SK-N-SH (cell line): ENCODE results near the gene PTPN18. TPM values are rescaled to one million over a fixed set of nuclear protein-coding genes. Genes with fewer than 3 reads are reported as not detected.

ENCODE experiments used
- CTCF ChIA-PET: fragments of 300-600, 350-600 bp; formaldehyde crosslinking; extraction: SDS; loops from one replicate; lab custom pipeline; 2021; lab: Yijun Ruan, JAX
- POLR2A ChIA-PET: fragments of 350-600 bp; sonication (Branson Sonifier 250); formaldehyde crosslinking; extraction: SDS; loops from one replicate; lab custom pipeline; 2020; ENCODE audit warnings: antibody characterized with exemption, inconsistent platforms; lab: Yijun Ruan, JAX
- DNase-seq: peaks from one replicate; pipeline ENCODE4 v3.0.0; 2012
- H2AFZ ChIP-seq: fragments of 200-600 bp; sonication (generic); 2 replicates; pipeline ENCODE4 v1.8.1; 2016; ENCODE audit warnings: antibody characterized with exemption, mild to moderate bottlenecking, low read depth
- H3F3A ChIP-seq: fragments of 200-600 bp; sonication (generic); replicated peaks from 2 replicates; pipeline ENCODE3; 2016; ENCODE audit warnings: antibody characterized with exemption, mild to moderate bottlenecking; ENCODE audit not compliant: insufficient read depth
- H3K27ac ChIP-seq, 2 experiments: fragments of 200-500 bp in 1 of 2; fragments of 200-600 bp in 1 of 2; sonication (Bioruptor generic) in 1 of 2; sonication (generic), shearing (Covaris generic) in 1 of 2; 2 replicates each; pipeline versions ENCODE4 v1.5.1 to v1.6.1; 2014 to 2016; ENCODE audit warnings: low read depth in 2 of 2, inconsistent platforms in 1 of 2, low read length in 1 of 2, mild to moderate bottlenecking in 1 of 2, mixed read lengths in 1 of 2
- H3K27me3 ChIP-seq: fragments of 200-600 bp; sonication (generic), shearing (Covaris generic); 2 replicates; pipeline ENCODE4 v1.6.1; 2016; ENCODE audit warnings: mixed run types; ENCODE audit not compliant: insufficient read depth
- H3K36me3 ChIP-seq, 2 experiments: fragments of 200-500 bp in 1 of 2; fragments of 200-600 bp in 1 of 2; sonication (Bioruptor generic) in 1 of 2; sonication (generic) in 1 of 2; replicated peaks in 1 of 2; 2 replicates each; pipeline versions ENCODE3 to v1.5.1; 2014 to 2016; ENCODE audit warnings: low read length in 1 of 2, mild to moderate bottlenecking in 1 of 2; ENCODE audit not compliant: insufficient read depth in 2 of 2, control insufficient read depth in 1 of 2
- H3K4me1 ChIP-seq, 2 experiments: fragments of 200-500 bp in 1 of 2; fragments of 200-600 bp in 1 of 2; sonication (Bioruptor generic) in 1 of 2; sonication (generic), shearing (Covaris generic) in 1 of 2; 2 replicates each; pipeline versions ENCODE4 v1.5.1 to v1.6.1; 2014 to 2016; ENCODE audit warnings: low read depth in 1 of 2, low read length in 1 of 2, mixed run types in 1 of 2; ENCODE audit not compliant: insufficient read depth in 2 of 2, control insufficient read depth in 1 of 2
- H3K4me2 ChIP-seq: fragments of 200-600 bp; sonication (generic), shearing (Covaris generic); 2 replicates; pipeline ENCODE4 v1.6.1; 2017; ENCODE audit warnings: mixed run types
- H3K4me3 ChIP-seq, 2 experiments: fragments of 200-500 bp in 1 of 2; fragments of 200-600 bp in 1 of 2; sonication (Bioruptor generic) in 1 of 2; sonication (generic), shearing (Covaris generic) in 1 of 2; 2 replicates each; pipeline versions ENCODE4 v1.5.1 to v1.8.1; 2014 to 2016; ENCODE audit warnings: low read depth in 2 of 2, inconsistent platforms in 1 of 2, low read length in 1 of 2, mild to moderate bottlenecking in 1 of 2, mixed read lengths in 1 of 2, moderate library complexity in 1 of 2
- H3K79me2 ChIP-seq: fragments of 200-600 bp; sonication (generic); 2 replicates; pipeline ENCODE4 v1.8.1; 2017; ENCODE audit warnings: mild to moderate bottlenecking; ENCODE audit not compliant: insufficient read depth
- H3K9ac ChIP-seq: fragments of 200-600 bp; sonication (generic); 2 replicates; pipeline ENCODE4 v1.6.1; 2017; ENCODE audit warnings: mixed run types
- H3K9me2 ChIP-seq: fragments of 200-600 bp; sonication (generic); 2 replicates; pipeline ENCODE4 v1.6.1; 2017; ENCODE audit warnings: mixed run types
- H3K9me3 ChIP-seq: fragments of 200-600 bp; sonication (generic); 2 replicates; pipeline ENCODE4 v1.6.1; 2017; ENCODE audit warnings: mixed run types, mild to moderate bottlenecking, moderate library complexity
- H4K20me1 ChIP-seq: fragments of 200-600 bp; sonication (generic); 2 replicates; pipeline ENCODE4 v1.6.1; 2017; ENCODE audit warnings: mild to moderate bottlenecking, mixed run types; ENCODE audit not compliant: insufficient read depth
- CHD2 ChIP-seq: fragments of 150-350 bp; IDR thresholded peaks from 2 replicates; pipeline ENCODE4 v1.6.1; 2018; ENCODE audit warnings: low read length; ENCODE audit not compliant: partially characterized antibody
- EZH2phosphoT487 ChIP-seq: fragments of 200-600 bp; sonication (generic); IDR thresholded peaks from 2 replicates; pipeline ENCODE4 v1.6.1; 2017; ENCODE audit warnings: low read depth, mixed run types, mild to moderate bottlenecking, antibody characterized with exemption, moderate library complexity, borderline replicate concordance
- FOXJ3 ChIP-seq: sonication (generic); formaldehyde crosslinking; IDR thresholded peaks from 2 replicates; pipeline ENCODE4 v1.5.1; 2020; ENCODE audit warnings: mild to moderate bottlenecking, missing genetic modification reagents
- FOXM1 ChIP-seq: IDR thresholded peaks from 2 replicates; pipeline ENCODE4 v1.4.0; 2012; ENCODE audit warnings: low read depth, mild to moderate bottlenecking
- GABPA ChIP-seq: IDR thresholded peaks from 2 replicates; pipeline ENCODE4 v1.4.0; 2012; ENCODE audit warnings: low read depth, mild to moderate bottlenecking
- IRF3 ChIP-seq: fragments of 150-350 bp; IDR thresholded peaks from 2 replicates; pipeline ENCODE4 v1.6.1; 2016; ENCODE audit warnings: mild to moderate bottlenecking, low read depth, low read length
- JUND ChIP-seq: IDR thresholded peaks from 2 replicates; pipeline ENCODE4 v1.4.0; 2012
- MAX ChIP-seq: IDR thresholded peaks from 2 replicates; pipeline ENCODE4 v1.4.0; 2012; ENCODE audit warnings: low read depth
- MEF2A ChIP-seq: IDR thresholded peaks from 2 replicates; pipeline ENCODE4 v1.4.0; 2012; ENCODE audit warnings: low read depth, borderline replicate concordance
- POLR2AphosphoS5 ChIP-seq: IDR thresholded peaks from 2 replicates; pipeline ENCODE4 v1.6.1; 2012; ENCODE audit warnings: low read depth, low read length
- RFX5 ChIP-seq: IDR thresholded peaks from 2 replicates; pipeline ENCODE4 v1.6.1; 2012; ENCODE audit warnings: mild to moderate bottlenecking, improper control_type of control experiment, low read length
- RXRA ChIP-seq: IDR thresholded peaks from 2 replicates; pipeline ENCODE4 v1.4.0; 2012; ENCODE audit warnings: low read depth, mild to moderate bottlenecking, borderline replicate concordance
- YY1 ChIP-seq: IDR thresholded peaks from 2 replicates; pipeline ENCODE4 v1.4.0; 2012; ENCODE audit warnings: low read depth, mild to moderate bottlenecking
- WGBS: methylation state at CpG from one replicate; pipeline ENCODE4 v1.1.6; 2017; ENCODE audit warnings: low lambda C conversion rate; 5-methylcytosine and 5-hydroxymethylcytosine counted together
- polyA plus RNA-seq, 3 experiments: library from polyadenylated mRNA; depleted of rRNA; stranded (reverse); fragments of >200 nt; gene quantifications; 2 replicates each; pipeline ENCODE4 v1.2.3, GENCODE V29; 2012
- TF ChIP-seq, protein P1 (sequence below): IDR thresholded peaks from 2 replicates; pipeline ENCODE4 v1.4.0; 2012; ENCODE audit warnings: low read depth, borderline replicate concordance
- TF ChIP-seq, protein P2 (sequence below): IDR thresholded peaks from 2 replicates; pipeline ENCODE4 v1.4.0; 2012; ENCODE audit warnings: low read depth, borderline replicate concordance

Gene PTPN18
- polyA plus RNA-seq, 1 of the 3 experiments (the other 2 are of a cell fraction), result 30.4 TPM

GRCh38 chr2:130355578-130356431 lies at the start of gene PTPN18 (continued):
- TF ChIP-seq FOXM1 (no peak), CHD2 (peak; percentile 52), POLR2AphosphoS5 (0 out of 2 replicates have a peak, but pooled peaks have one; percentile 9), MAX (peak; percentile 67)
- TF ChIP-seq, all 33 proteins: peak for 13

- Histone ChIP-seq H3K4me2 (no peak overlapping the region), H3F3A (no peaks in the 10 kb centered on the region), H3K9me3 (no peaks in the 10 kb centered on the region), H3K27ac (no peak overlapping the region), H3K9me2 (no peaks in the 10 kb centered on the region), H3K4me3 (no peak overlapping the region), H4K20me1 (no peaks in the 10 kb centered on the region), H3K36me3 (no peaks in the 10 kb centered on the region), H3K4me1 (no peaks in the 10 kb centered on the region), H2AFZ (no peak overlapping the region), H3K9ac (no peak overlapping the region), H3K79me2 (no peaks in the 10 kb centered on the region), H3K27me3 (no peaks in the 10 kb centered on the region)
- ChIA-PET POLR2A (no interaction called here), CTCF (interaction anchor here (1.8 kb wide), 1 partner anchor 25 kb away, joined by 7 read pairs; no protein-coding TSS in a partner anchor)
- 60% methylated on average over 4 of the region's 4 CpGs for WGBS
- TF ChIP-seq YY1 (no peak), EZH2phosphoT487 (no peak), RFX5 (no peak), RXRA (no peak), MEF2A (no peak), FOXJ3 (CRISPR knock-in tag) (no peak), FOXM1 (no peak), CHD2 (no peak), GABPA (no peak), JUND (no peak), IRF3 (no peak)
- TF ChIP-seq, protein P1, sequence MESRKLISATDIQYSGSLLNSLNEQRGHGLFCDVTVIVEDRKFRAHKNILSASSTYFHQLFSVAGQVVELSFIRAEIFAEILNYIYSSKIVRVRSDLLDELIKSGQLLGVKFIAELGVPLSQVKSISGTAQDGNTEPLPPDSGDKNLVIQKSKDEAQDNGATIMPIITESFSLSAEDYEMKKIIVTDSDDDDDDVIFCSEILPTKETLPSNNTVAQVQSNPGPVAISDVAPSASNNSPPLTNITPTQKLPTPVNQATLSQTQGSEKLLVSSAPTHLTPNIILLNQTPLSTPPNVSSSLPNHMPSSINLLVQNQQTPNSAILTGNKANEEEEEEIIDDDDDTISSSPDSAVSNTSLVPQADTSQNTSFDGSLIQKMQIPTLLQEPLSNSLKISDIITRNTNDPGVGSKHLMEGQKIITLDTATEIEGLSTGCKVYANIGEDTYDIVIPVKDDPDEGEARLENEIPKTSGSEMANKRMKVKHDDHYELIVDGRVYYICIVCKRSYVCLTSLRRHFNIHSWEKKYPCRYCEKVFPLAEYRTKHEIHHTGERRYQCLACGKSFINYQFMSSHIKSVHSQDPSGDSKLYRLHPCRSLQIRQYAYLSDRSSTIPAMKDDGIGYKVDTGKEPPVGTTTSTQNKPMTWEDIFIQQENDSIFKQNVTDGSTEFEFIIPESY, result no peak
- TF ChIP-seq, protein P2, sequence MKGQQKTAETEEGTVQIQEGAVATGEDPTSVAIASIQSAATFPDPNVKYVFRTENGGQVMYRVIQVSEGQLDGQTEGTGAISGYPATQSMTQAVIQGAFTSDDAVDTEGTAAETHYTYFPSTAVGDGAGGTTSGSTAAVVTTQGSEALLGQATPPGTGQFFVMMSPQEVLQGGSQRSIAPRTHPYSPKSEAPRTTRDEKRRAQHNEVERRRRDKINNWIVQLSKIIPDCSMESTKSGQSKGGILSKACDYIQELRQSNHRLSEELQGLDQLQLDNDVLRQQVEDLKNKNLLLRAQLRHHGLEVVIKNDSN, result no peak
- no peak for DNase-seq
These were observed 48.0 kb upstream of the PTPN18 start for GRCh38 chr2:130307850-130308249.
